Activated CD4-positive, alpha-beta T cell treated with anti-CD3 and anti-CD28 coated beads, Interleukin-2, amount 50 U/mL, for 1 hour (primary cell): ENCODE results near the gene AGFG1.
"Not testable (repeated sequence)": the region's sequence is repeated elsewhere in the genome, so short reads cannot be mapped to it uniquely, and the experiment has no call there.

Experiments
- DNase-seq: peaks from one replicate; pipeline ENCODE4 v3.0.0-alpha.2; 2020

Gene AGFG1

DNA sequence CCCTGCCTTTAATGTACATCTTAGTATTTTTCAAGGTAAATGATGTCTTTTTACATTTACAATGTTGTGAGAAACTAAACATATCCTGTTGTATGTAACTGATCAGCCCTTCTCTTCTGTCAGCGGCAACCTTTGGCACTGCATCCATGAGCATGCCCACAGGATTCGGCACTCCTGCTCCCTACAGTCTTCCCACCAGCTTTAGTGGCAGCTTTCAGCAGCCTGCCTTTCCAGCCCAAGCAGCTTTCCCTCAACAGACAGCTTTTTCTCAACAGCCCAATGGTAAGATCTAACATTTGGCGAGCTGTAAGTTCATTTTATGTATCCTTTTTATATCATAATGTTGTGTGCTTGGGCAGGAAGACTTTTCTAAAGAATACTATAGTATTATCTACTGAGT is 79.9 kb downstream of the AGFG1 start:
- DNase-seq, result no peak

DNA sequence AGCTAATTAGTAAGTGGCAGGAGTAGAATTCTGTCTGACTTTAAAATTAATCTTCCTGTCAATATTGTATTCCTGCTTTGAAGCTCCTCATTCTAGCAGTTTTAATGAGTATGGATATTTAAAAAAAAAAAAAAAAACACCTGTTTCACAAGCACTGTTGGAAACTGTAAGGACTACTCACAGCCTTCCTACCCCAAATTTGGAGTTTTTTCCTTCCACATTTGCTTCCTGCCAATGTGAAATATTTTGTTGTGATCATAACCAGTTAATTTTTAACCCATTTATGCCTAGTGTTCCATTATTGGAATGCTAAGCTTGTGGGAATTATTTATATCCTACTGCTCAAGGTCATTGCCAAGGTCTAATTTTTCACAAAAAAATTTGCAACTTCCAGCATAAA is 90.6 kb downstream of the AGFG1 start:
- DNase-seq, result no peak

DNA sequence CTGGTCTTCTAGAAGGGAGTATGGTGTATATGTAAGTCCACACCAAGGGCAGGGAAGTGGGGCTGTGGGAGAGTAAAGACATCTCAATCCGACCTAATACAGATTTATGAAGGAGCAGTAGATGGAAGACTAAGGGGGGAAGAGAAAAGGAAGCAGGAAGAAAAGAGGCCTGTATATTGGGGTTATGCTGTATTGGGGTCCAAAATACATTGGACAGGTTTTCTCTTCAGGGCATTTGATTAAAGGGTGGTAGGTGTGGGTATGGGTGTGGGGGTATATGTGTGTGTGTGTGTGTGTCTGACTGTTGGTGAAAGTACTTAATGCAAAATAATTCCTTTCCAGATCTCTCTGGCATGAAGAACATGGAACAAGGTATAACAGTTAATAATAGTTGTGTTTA is 93.1 kb downstream of the AGFG1 start:
- no peak for DNase-seq

DNA sequence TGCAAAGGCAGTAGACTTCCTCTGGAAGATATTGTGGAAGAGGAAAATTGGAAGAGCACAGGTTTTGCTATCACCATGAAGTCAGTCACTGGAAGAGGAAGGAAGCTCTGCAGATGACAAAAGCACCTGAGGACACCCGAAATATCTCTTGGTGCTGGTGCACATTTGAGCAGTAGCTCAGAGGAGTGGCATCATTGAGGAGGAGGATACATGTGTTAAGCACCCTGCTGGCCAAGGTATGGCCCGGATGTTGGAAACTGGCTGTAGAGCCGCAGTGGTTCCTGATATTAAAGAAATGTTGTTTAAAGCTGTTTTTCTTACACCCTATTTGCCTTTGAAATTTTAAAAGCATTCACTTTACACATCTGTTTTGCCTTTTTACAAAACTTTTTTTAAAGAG is 94.1 kb downstream of the AGFG1 start:
- no peak for DNase-seq

DNA sequence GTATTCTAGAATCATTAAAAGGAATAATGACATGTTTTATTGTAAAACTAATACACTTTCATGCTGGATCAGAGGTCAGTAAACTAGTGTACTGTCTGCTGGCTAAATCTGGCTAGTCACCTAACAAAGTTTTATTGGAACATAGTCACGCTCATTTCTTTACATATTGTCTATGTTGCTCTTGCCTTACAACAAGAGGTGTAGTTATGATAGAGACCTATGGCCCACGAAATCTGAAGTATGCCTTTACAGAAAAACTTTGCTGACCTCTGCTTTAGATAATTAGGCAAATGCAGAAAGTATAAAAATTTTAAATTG is 96.9 kb downstream of the AGFG1 start:
- no peak for DNase-seq

DNA sequence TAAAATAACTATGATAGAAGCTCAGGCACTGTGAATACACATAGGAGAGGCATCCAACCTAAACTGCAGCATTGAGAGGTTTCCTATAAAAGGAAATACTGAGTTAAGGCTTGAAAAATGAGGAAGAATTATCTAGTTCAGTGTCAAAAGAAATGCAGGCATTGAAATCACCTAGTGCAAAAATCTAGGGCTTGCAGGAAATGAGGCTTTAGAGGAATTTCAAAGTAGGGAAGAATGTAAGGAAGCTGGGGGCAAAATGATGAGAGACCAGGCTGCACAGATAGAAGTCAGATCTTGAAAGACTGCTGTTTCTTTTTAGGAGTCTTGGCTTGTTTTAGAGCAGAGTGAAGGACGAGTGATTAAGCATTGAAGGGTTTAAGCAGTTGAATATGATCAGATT is 98.7 kb downstream of the AGFG1 start:
- no peak for DNase-seq

DNA sequence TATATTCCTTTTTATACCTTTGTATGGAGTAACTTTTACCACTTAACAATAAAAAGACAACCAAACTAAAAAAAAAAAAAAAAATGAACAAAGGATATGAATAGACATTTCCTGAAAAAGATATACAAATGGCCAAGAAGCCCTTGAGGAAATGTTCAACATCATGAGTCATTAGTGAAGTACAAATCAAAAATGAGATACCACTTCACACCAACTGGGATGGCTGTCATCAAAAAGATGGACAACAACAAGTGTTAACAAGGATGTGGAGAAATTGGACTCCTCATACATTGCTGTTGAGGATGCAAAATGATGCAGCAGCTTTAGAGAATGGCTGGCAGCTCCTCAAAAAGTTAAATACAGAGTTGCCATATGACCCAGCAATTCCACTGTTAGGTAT is 104.2 kb downstream of the AGFG1 start:
- no peak for DNase-seq

DNA sequence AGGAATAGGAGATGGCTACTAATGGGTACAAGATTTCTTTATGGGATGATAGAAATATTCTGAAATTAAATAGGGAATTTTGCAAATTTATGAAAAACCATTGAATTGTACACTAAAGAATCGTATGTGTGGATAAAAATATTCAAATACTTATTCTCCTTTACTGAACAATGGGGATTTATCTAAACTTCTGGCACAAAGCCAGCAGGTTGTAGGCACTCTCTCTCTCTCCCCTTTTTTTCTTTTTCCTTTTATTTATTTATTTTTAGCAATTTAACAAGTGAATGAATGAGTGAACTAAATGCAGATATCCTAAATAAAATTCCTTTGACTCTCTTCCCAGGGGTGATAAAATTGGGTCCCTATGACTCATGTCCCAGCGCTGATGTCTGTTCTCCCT is 104.9 kb downstream of the AGFG1 start:
- no peak for DNase-seq

DNA sequence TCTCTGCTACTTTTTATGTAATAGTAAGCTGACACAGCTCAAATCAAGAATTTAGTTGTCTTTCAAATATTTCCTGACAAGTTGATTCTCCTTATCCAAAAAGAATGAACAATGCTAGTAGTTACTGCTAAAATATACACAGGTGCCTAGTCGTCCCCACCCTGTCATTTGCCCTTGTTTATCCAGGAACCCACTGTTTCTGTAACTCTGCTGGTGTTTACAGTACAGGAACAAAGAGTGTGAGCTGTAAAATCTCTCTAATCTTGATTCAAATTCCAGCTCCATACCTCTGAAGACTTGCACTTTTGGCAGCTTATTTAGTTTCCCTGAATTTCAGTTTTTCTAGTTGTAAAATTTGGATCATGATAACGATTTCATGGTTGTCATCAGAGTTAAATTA is 105.6 kb downstream of the AGFG1 start:
- no peak for DNase-seq

DNA sequence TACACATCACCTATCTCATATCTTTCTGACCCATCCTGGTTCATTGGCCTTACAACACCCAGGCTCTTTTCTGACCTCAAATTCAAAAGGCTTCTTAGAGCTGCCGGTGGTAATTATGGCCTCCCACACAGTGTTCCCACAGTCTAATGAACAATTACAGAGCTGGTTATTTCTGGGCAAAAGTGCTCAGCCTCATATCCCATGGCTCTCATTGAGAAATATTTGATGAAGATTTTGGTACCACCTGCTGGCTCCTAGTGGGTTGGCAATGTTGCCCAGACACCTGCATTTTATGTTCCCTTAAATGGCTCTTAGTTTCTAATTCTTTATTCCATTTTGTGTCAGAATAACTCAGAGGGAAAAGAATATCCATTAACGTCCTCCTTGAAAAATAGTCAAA is 106.7 kb downstream of the AGFG1 start:
- DNase-seq, result no peak

DNA sequence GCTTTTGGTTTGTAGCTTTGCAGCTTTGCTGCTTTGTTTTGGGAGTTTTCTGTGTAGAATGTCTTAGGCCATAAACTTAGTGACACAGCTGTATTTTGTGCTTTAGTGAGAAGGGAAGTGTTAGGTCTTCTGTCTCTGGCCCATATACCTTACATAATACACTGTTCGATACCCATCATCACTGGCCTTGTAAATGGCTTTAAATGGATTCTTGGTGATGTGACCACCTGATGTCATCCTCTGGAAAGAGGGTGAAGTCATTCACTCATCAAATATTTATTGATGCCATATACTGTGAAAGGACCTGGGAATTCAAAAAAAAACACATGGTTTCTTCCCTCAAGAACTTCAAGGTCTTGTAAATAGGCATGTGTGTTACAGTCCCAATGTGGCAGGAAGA is 107.8 kb downstream of the AGFG1 start:
- no peak for DNase-seq

DNA sequence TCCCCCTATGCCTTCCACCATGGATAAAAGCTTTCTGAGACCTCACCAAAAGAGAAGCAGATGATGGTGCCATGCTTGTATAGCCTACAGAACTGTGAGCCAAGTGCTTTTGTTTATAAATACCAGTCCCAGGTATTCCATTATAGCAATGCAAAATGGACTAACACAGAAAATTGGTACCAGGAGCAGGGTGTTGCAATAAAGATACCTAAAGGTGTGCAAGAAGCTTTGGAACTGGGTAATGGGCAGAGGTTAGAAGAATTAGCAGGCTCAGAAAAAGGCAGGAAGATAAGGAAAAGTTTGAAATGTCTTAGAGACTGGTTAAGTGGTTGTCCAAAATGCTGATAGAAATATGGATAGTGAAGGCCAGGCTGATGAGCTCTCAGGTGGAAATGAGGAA is 110.4 kb downstream of the AGFG1 start:
- DNase-seq, result no peak

DNA sequence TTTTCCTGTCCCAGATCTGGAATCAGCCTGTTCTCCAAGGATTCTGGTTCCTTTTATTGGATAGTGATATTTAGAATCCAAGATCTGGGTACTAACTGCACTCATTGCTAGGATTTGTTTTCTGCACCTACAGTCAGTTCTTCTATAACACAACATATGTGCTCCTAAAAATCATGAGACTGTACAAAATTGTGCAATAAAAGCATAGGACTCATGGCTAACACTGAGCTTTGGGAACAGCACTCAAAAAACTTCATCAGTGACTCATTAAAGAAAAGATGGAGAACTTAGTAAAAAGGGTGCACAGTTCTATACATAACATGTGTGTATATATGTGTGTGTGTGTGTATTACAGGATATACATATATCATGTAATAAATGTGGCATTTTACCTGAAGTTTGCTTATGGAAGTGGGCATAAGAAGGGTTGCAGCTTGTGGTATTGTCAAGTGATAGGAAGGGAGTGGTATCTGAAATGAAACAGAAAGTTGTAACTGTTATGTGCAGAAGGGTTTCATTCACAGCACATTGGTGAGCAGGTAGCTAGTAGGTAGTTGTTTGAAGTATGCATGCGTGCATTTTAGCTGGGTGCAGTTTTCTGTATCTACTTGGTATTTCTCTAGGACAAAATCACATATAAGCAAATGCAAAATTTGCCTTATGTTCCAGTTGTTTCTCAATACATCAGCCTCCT is 120.9 kb downstream of the AGFG1 start:
- no peak for DNase-seq

DNA sequence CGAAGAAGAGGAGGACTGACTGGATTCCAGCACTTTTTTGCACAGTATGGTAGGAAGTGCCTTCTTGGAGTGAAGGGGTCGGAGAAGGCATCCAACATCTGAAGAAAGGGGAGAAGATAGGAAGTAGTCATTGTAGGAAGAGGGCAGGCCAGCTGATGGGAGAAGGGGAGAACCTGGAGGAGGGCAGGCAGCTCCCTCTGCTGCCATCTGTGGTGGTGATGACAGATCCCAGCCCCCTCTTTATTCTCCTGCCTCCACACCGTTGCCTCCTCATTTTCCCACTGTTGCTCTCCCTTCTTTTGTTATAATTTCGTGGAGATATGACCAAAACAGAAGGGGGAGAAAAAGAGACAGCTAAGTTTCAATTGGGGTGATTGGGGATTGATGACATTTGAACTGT is 123.8 kb downstream of the AGFG1 start:
- DNase-seq, result no peak

DNA sequence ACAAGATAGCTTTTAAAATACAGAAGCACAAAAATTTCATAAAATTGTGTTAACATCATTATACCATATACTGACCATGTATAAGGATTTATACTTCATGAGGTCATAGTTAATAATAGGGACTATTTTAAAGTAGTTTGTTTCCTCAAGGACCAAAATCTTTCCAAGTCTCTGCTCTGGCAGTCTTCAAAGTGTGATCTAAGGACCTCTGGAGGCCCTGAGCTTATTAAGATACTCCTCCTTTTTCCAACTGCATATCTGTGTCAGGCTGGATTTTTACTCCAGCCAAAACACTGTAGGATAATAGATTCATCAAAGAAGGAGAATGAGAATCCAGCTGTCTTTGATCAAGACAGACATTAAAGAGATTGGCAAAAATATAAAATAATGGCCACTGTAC is 125.1 kb downstream of the AGFG1 start:
- DNase-seq, result no peak

DNA sequence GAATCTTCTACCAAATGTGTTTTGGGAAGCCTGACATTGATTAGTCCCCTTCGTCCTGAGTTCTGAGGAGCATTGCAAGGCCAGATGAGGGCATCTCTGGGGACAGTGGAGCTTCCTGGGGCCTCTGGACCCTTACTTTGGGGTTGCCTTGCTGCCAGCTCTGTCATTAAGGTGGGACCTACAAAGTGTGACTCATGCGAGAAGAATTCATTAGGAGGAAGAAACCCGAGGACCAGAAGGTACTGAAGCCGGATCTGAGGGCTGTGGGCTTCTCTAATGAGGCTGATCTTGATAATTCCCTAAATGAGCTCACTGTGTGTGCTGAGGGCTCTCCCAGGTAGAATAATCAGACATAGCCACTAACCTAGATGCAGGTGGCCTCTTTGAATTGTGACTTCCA is 126.0 kb downstream of the AGFG1 start:
- DNase-seq, result no peak

DNA sequence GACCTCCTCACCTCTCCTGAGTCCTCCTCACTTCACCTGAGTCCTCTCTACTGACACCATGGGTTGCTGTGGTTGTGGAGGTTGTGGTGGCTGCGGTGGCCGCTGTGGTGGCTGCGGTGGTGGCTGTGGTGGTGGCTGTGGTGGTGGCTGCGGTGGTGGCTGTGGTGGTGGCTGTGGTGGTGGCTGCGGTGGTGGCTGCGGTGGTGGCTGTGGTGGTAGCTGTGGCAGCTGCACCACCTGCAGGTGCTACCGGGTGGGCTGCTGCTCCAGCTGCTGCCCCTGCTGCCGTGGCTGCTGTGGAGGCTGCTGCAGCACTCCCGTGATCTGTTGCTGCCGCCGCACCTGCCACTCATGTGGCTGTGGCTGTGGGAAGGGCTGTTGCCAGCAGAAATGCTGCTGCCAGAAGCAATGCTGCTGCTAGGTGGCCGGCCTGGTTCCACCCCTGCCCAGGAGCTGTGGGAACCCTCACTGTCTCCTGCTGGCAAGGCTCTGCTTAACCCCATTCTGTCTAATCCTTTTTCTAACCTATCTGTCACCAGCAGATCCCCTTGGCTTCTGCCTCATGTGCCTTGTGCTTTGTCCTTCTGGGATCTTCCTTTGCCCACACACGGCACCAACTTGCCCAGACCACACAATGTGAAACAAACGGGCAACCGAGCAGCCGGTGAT is 127.0 kb downstream of the AGFG1 start, which contains the start of gene SCYGR2:
Gene SCYGR2, plus strand, starts transcription at position 59 of the 669 bp plus-strand sequence. Its CDS starts 0 bp downstream, at position 59.
- not testable (repeated sequence) for DNase-seq

DNA sequence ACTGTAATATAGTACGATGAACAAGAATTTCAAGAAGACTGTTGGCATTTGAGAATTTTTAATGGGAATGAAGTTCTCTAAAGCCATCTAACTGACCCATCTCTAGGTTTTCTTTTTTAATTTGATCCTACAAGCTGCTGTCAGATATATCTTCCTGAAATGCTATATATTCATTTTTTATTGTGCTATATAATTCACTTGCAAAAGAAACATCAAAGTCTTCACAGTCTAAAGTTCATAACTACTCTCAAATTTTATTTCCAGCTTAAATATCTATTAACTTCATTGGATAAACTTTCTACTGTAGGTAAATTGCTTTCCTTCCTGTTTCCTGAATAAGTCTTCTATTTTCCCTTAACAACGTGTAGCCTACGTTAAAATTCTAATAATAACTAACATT is 130.4 kb downstream of the AGFG1 start:
- DNase-seq, result no peak

DNA sequence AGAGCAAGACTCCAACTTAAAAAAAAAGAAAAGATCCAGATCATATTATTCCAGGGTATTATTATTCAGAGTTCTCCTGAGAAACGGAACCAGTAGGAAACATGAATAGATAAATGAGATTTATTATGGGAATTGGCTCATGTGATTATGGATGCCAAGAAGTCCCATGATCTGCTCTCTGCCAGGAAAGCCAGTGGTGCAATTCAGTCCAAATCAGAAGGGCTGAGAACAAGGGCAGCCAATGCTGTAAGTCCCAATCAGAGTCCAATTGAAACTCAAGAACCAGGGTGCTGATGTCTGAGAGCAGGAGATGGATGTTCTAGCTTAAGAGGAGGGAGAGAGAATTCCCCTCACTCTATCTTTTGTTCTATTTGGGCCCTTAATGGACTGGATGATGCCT is 134.5 kb downstream of the AGFG1 start:
- no peak for DNase-seq

DNA sequence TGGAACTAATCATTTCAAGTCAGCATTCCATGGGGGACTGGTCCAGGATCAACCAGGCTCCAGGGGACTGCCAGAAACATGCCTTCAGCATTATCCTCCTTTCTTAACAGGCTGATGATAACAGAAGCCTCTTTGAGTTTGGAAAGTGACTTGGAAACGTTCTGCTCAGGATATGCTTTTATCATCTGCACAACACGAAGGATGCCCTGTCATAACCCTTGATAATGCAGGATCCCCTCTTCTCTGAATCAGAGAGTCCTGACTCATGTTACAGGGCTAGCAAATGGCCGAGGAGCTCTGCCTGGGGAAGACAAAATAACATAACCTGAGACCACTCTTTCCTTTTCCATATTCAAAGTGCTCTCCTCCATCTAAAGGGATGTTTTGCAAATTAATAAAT is 136.0 kb downstream of the AGFG1 start:
- DNase-seq, result no peak

DNA sequence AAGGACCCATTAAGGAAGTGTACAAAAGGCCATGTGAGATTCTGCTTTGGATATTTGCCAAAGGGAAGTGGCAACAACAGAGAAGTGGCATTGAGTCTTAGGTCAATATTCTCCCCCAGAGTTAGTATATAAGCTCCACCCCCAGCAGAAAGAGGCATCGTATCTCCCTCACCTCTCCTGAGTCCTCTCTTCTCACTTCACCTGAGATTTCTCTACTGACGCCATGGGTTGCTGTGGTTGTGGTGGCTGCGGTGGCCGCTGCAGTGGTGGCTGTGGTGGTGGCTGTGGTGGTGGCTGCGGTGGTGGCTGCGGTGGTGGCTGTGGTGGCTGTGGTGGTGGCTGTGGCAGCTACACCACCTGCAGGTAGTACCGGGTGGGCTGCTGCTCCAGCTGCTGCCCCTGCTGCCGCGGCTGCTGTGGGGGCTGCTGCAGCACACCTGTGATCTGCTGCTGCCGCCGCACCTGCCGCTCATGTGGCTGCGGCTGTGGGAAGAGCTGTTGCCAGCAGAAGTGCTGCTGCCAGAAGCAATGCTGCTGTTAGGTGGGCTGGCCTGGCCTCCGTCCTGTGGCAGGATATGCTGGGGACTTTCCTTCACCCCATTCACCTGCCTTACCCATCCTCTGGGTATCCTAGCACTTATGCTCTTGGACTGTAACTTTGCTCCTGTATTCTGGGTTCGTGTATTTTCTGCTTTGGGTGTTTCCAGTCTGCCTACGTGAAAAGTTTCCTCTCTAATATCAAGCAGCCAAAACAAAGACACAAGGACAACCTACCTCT is 136.8 kb downstream of the AGFG1 start:
- no peak for DNase-seq

DNA sequence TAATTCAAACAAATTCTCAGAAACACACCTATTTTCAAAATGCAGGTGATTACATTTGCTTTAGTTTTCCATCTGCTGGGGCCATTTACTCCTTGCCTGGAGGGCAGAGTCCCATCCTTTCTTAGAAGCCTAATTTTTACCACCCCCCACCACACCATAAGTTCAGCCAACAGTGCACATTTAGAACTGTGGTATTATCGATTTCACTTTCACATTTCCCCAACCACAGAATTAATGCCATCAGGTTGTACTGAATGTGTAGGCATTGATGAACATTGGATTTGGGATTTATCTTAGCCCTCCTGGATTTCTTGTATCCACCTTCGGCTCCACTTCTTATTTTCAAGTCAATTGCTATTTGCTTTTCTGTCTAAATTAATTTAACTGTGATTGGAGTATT is 138.2 kb downstream of the AGFG1 start:
- DNase-seq, result no peak
